T-helper 2 cell treated with Interferon-gamma antibody and Interleukin-4, amounts not matched to agents 5 μg/mL and 100 μg/mL, for 36 hours (primary cell): ENCODE data around the gene PCDHB10.

Experiments
- DNase-seq: peaks from one replicate; pipeline ENCODE4 v3.0.0; 2021; ENCODE audit warnings: low spot score
- H3K27ac Mint-ChIP-seq: one replicate; pipeline ENCODE4 v1.8.0; 2021; ENCODE audit warnings: mild to moderate bottlenecking, mixed read lengths
- H3K27me3 Mint-ChIP-seq: one replicate; pipeline ENCODE4 v1.8.0; 2021; ENCODE audit warnings: low read depth, mixed read lengths
- H3K36me3 Mint-ChIP-seq: one replicate; pipeline ENCODE4 v1.8.0; 2021; ENCODE audit warnings: low read depth, mixed read lengths
- H3K4me1 Mint-ChIP-seq: one replicate; pipeline ENCODE4 v1.8.0; 2021; ENCODE audit warnings: low read depth, mixed read lengths
- H3K4me3 Mint-ChIP-seq: one replicate; pipeline ENCODE4 v1.8.0; 2022; ENCODE audit warnings: mild to moderate bottlenecking, moderate library complexity, mixed read lengths
- H3K9me3 Mint-ChIP-seq: one replicate; pipeline ENCODE4 v1.8.0; 2021; ENCODE audit warnings: mixed read lengths

PCDHB10 gene

DNA sequence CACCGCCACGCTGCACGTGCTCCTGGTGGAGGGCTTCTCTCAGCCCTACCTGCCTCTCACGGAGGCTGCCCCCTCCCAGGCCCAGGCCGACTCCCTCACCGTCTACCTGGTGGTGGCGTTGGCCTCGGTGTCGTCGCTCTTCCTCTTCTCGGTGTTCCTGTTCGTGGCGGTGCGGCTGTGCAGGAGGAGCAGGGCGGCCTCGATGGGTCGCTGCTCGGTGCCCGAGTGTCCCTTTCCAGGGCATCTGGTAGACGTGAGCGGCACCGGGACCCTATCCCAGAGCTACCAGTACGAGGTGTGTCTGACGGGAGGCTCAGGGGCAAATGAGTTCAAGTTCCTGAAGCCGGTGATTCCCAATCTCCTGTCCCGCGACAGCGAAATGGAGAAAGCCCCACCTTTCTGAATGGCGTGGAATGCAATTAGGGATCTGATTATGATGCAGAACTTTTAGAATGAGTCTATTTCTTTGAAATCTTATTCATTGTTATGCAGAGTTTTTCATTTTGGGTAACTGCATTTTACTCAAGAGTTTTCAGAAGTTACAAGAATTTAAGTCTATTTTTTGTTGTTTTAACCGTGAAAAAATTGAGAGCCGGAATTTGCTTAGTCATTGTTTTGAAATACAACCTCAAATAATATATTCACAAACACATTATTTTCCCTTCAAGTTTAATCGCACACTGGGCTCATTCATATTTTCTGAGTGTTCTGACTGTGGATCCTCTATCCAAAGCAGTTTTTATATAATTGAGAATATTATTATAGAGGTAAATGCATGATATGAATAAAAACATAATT lies 44.6 kb downstream of the PCDHB10 start:
- no peak for DNase-seq
- Mint-ChIP-seq H3K36me3 (no peaks in the 10 kb centered on the region), H3K4me1 (no peaks in the 10 kb centered on the region), H3K4me3 (no peak overlapping the region), H3K9me3 (peaks cover 46% of the 10 kb centered on the region), H3K27ac (peak overlapping the region; percentile 65), H3K27me3 (no peaks in the 10 kb centered on the region)

DNA sequence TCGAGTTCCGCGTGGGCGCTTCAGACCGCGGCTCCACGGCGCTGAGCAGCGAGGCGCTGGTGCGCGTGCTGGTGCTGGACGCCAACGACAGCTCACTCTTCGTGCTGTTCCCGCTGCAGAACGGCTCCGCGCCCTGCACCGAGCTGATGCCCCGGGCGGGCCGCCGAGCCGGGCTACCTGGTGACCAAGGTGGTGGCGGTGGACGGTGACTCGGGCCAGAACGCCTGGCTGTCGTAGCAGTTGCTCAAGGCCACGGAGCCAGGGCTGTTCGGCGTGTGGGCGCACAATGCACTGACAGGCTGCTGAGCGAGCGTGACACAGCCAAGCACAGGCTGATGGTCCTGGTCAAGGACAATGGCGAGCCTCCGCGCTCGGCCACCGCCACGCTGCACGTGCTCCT lies 49.3 kb downstream of the PCDHB10 start:
- Mint-ChIP-seq H3K27me3 (no peaks in the 10 kb centered on the region), H3K4me3 (no peak overlapping the region), H3K36me3 (no peaks in the 10 kb centered on the region), H3K27ac (no peak overlapping the region), H3K4me1 (no peaks in the 10 kb centered on the region), H3K9me3 (peaks cover 59% of the 10 kb centered on the region)
- DNase-seq = no peak
